ENCODE results near the gene KCTD8.

The KCTD8 gene

GRCh38 chr4:44313702-44314101 lies 134.9 kb downstream of the KCTD8 start:
- no peaks in the 10 kb centered on the region for H3K36me3 ChIP-seq (ENCODE audit: control insufficient read depth, insufficient read depth, low read length)
- no peak overlapping the region for H3K27ac ChIP-seq
- H3K9me3 ChIP-seq (ENCODE audit: control insufficient read depth, low read length), result no peaks in the 10 kb centered on the region
- no peak overlapping the region for H2AFZ ChIP-seq
- no peak overlapping the region for H3K4me3 ChIP-seq (ENCODE audit: low read depth, low read length)
- no peak overlapping the region for H3K9ac ChIP-seq
- H3K4me2 ChIP-seq (ENCODE audit: low read length), result no peak overlapping the region
- H3K79me2 ChIP-seq, result no peaks in the 10 kb centered on the region
- no peak for TF ChIP-seq CTCF (IDR thresholded peaks at IDR 0.05)
- no peaks in the 10 kb centered on the region for H3K27me3 ChIP-seq (ENCODE audit: control insufficient read depth, insufficient read depth, low read length)
- no peaks in the 10 kb centered on the region for H3K4me1 ChIP-seq

GRCh38 chr4:44287505-44287904 lies 161.1 kb downstream of the KCTD8 start:
- H3K79me2 ChIP-seq, result no peaks in the 10 kb centered on the region
- no peak overlapping the region for H3K4me2 ChIP-seq (ENCODE audit: low read length)
- H3K27me3 ChIP-seq (ENCODE audit: control insufficient read depth, insufficient read depth, low read length), result no peaks in the 10 kb centered on the region
- no peaks in the 10 kb centered on the region for H3K4me1 ChIP-seq
- no peak overlapping the region for H3K4me3 ChIP-seq (ENCODE audit: low read depth, low read length)
- H2AFZ ChIP-seq, result no peak overlapping the region
- no peaks in the 10 kb centered on the region for H3K36me3 ChIP-seq (ENCODE audit: control insufficient read depth, insufficient read depth, low read length)
- H3K9ac ChIP-seq, result no peak overlapping the region
- no peaks in the 10 kb centered on the region for H3K9me3 ChIP-seq (ENCODE audit: control insufficient read depth, low read length)
- H3K27ac ChIP-seq, result no peak overlapping the region
- no peak for TF ChIP-seq CTCF (IDR thresholded peaks at IDR 0.05)

GRCh38 chr4:44279469-44279868 lies 169.1 kb downstream of the KCTD8 start:
- Histone ChIP-seq H3K9me3 (ENCODE audit: control insufficient read depth, low read length) (no peaks in the 10 kb centered on the region), H3K4me1 (no peaks in the 10 kb centered on the region), H3K36me3 (ENCODE audit: control insufficient read depth, insufficient read depth, low read length) (no peaks in the 10 kb centered on the region), H3K79me2 (no peaks in the 10 kb centered on the region), H3K27ac (no peak overlapping the region), H3K4me2 (ENCODE audit: low read length) (no peak overlapping the region), H3K27me3 (ENCODE audit: control insufficient read depth, insufficient read depth, low read length) (no peaks in the 10 kb centered on the region), H3K9ac (no peak overlapping the region), H3K4me3 (ENCODE audit: low read depth, low read length) (no peak overlapping the region), H2AFZ (no peak overlapping the region)
- TF ChIP-seq CTCF (IDR thresholded peaks at IDR 0.05), result no peak

- Histone ChIP-seq H3K79me2 (no peaks in the 10 kb centered on the region), H3K4me2 (ENCODE audit: low read length) (no peak overlapping the region), H3K9ac (no peak overlapping the region), H3K9me3 (ENCODE audit: control insufficient read depth, low read length) (no peaks in the 10 kb centered on the region), H3K27ac (no peak overlapping the region), H3K4me1 (no peaks in the 10 kb centered on the region), H2AFZ (no peak overlapping the region), H3K4me3 (ENCODE audit: low read depth, low read length) (no peak overlapping the region), H3K27me3 (ENCODE audit: control insufficient read depth, insufficient read depth, low read length) (no peaks in the 10 kb centered on the region), H3K36me3 (ENCODE audit: control insufficient read depth, insufficient read depth, low read length) (no peaks in the 10 kb centered on the region)
- TF ChIP-seq CTCF (IDR thresholded peaks at IDR 0.05), result no peak
These were observed 169.5 kb downstream of the KCTD8 start for GRCh38 chr4:44279066-44279465.

- Histone ChIP-seq H3K9me3 (ENCODE audit: control insufficient read depth, low read length) (no peaks in the 10 kb centered on the region), H2AFZ (no peak overlapping the region), H3K27me3 (ENCODE audit: control insufficient read depth, insufficient read depth, low read length) (no peaks in the 10 kb centered on the region), H3K4me2 (ENCODE audit: low read length) (no peak overlapping the region), H3K36me3 (ENCODE audit: control insufficient read depth, insufficient read depth, low read length) (no peaks in the 10 kb centered on the region), H3K4me3 (ENCODE audit: low read depth, low read length) (no peak overlapping the region), H3K4me1 (no peaks in the 10 kb centered on the region), H3K79me2 (no peaks in the 10 kb centered on the region), H3K27ac (no peak overlapping the region), H3K9ac (no peak overlapping the region)
- no peak for TF ChIP-seq CTCF (IDR thresholded peaks at IDR 0.05)
These were observed 191.1 kb downstream of the KCTD8 start for GRCh38 chr4:44257461-44257860.
